NCI-H748 (cell line): ENCODE data around the gene NHSL1.

Experiments used
- DNase-seq: peaks from one replicate; lab custom pipeline; 2025; ENCODE audit not compliant: unreplicated experiment; lab: John Stamatoyannopoulos, UW

NHSL1 gene

GRCh38 chr6:138377042-138377441, 122.3 kb downstream of the NHSL1 start:
- DNase-seq = no peak

- DNase-seq = no peak
Measured at GRCh38 chr6:138374815-138375214, 124.5 kb downstream of the NHSL1 start.

- no peak for DNase-seq
Measured at GRCh38 chr6:138374230-138374629, 125.1 kb downstream of the NHSL1 start.

GRCh38 chr6:138372711-138373463, 126.4 kb downstream of the NHSL1 start:
- DNase-seq = no peak
